ENCODE results near the gene SCGB3A2. TPM values are rescaled to one million over a fixed set of nuclear protein-coding genes. Genes with fewer than 3 reads are reported as not detected.

SCGB3A2 gene
- total and polyA plus RNA-seq, 2 of the 8 experiments (the other 6 are each of a cell fraction or from before 2014, with no cell fraction given) = 47.1 to 63.6 TPM

- Histone ChIP-seq H3K27ac (ENCODE audit: low read depth, low read length) (no peak overlapping the region), H3K36me3 (ENCODE audit: control insufficient read depth in 2 of 4, insufficient read depth in 4 of 4, low read length in 3 of 4) (no peaks in the 10 kb centered on the region), H4K8ac (ENCODE audit: extremely low read depth, insufficient read depth, low read length) (no peak overlapping the region), H2AK5ac (ENCODE audit: low read depth, low read length) (no peak overlapping the region), H2BK12ac (ENCODE audit: low read depth, low read length) (no peak overlapping the region), H3K14ac (ENCODE audit: insufficient read length) (no peak overlapping the region), H2AFZ (ENCODE audit: low read length) (no peak overlapping the region), H3K18ac (ENCODE audit: extremely low read depth, low read length) (no peak overlapping the region), H3K9ac (replicated peaks in 1 of 4; ENCODE audit: extremely low read depth in 1 of 4, low read depth in 3 of 4, low read length in 3 of 4) (no peak overlapping the region), H3K56ac (replicated peaks; ENCODE audit: insufficient read length, low read depth, low read length) (no peak overlapping the region), H4K20me1 (replicated peaks in 1 of 2; ENCODE audit: control insufficient read depth in 1 of 2, insufficient read depth in 2 of 2, low read length in 2 of 2) (no peaks in the 10 kb centered on the region), H3K4me3 (ENCODE audit: extremely low read depth in 1 of 4, insufficient read depth in 2 of 4, low read depth in 3 of 4, low read length in 4 of 4) (no peak overlapping the region), H3K27me3 (replicated peaks in 1 of 4; ENCODE audit: control insufficient read depth in 3 of 4, extremely low read depth in 1 of 4, insufficient read depth in 3 of 4, low read length in 3 of 4) (no peaks in the 10 kb centered on the region), H3K4me2 (ENCODE audit: insufficient read depth in 1 of 2, low read depth in 2 of 2, low read length in 2 of 2) (no peak overlapping the region), H2BK20ac (ENCODE audit: low read length) (no peak overlapping the region), H2BK120ac (replicated peaks; ENCODE audit: low read depth, low read length) (no peak overlapping the region), H3K4me1 (replicated peaks in 1 of 4; ENCODE audit: control insufficient read depth in 3 of 4, insufficient read depth in 4 of 4, low read length in 3 of 4) (no peaks in the 10 kb centered on the region), H3K23ac (ENCODE audit: insufficient read length) (no peak overlapping the region), H4K91ac (replicated peaks; ENCODE audit: insufficient read length, low read length) (no peak overlapping the region), H2BK5ac (ENCODE audit: low read depth, low read length) (no peak overlapping the region), H3K9me3 (ENCODE audit: insufficient read depth in 2 of 2, low read depth in 1 of 2, low read length in 1 of 2) (no peaks in the 10 kb centered on the region), H4K5ac (ENCODE audit: insufficient read length, low read depth, low read length) (no peak overlapping the region), H3K79me1 (ENCODE audit: low read depth, low read length) (no peaks in the 10 kb centered on the region), H3K79me2 (ENCODE audit: control insufficient read depth in 1 of 2, insufficient read depth in 2 of 2, low read length in 2 of 2) (no peaks in the 10 kb centered on the region), H2BK15ac (ENCODE audit: low read length) (no peak overlapping the region), H3K4ac (replicated peaks; ENCODE audit: insufficient read length, low read depth, low read length) (no peak overlapping the region), H3K23me2 (ENCODE audit: low read depth, low read length) (no peaks in the 10 kb centered on the region)
- ChIA-PET CTCF (ENCODE audit: partially characterized antibody) (interaction anchor here (0.6 to 3.1 kb wide), 5 partner anchors 13 to 55 kb away, joined by 3 to 14 read pairs (median 4); no protein-coding TSS in a partner anchor), POLR2A (ENCODE audit: partially characterized antibody) (interaction anchor here (0.7 to 0.9 kb wide), 3 partner anchors 21 to 58 kb away, joined by 3 to 4 read pairs (median 3); no protein-coding TSS in a partner anchor)
- DNase-seq (ENCODE audit: low read depth in 1 of 2, low spot score in 2 of 2) (no peak), FAIRE-seq (no peak)
- WGBS, 2 experiments (ENCODE audit: extremely low coverage in 1 of 2, insufficient coverage in 1 of 2, insufficient read length in 1 of 2, insufficient replicate concordance in 2 of 2, low coverage in 1 of 2, low lambda C conversion rate in 2 of 2, missing lambda C conversion rate in 1 of 2) = 74% methylated on average over 1 of the region's 1 CpG; no CpG with 5 or more reads in 1 of the 2 experiments
- TF ChIP-seq JUN (IDR thresholded peaks at IDR 0.05; ENCODE audit: low read depth, low read length) (no peak), TEAD4 (IDR thresholded peaks at IDR 0.05; ENCODE audit: low read depth, low read length) (no peak), TAF7 (optimal IDR thresholded peaks at IDR 0.05; ENCODE audit: borderline replicate concordance, low read depth, low read length) (no peak), EP300 (IDR thresholded peaks at IDR 0.05; ENCODE audit: borderline replicate concordance in 1 of 2, low read depth in 2 of 2, low read length in 2 of 2) (no peak), SP2 (IDR thresholded peaks at IDR 0.05; ENCODE audit: low read length) (no peak), KDM5A (IDR thresholded peaks at IDR 0.05; ENCODE audit: low read length) (no peak), BCL11A (IDR thresholded peaks at IDR 0.05; ENCODE audit: low read depth in 2 of 2, low read length in 2 of 2) (no peak)
Measured at GRCh38 chr5:147912011-147912410, 33.5 kb downstream of the SCGB3A2 start.
